HG03565 (cell line): ENCODE data around the gene SACS.
"Not testable (repeated sequence)": the region's sequence is repeated elsewhere in the genome, so short reads cannot be mapped to it uniquely, and the experiment has no call there.

Experiments
- ATAC-seq: cut with Tn5 transposase; IDR thresholded peaks from one replicate; pipeline ENCODE4 v1.9.1; 2021; ENCODE audit warnings: mild to moderate bottlenecking, moderate library complexity; ENCODE audit not compliant: unreplicated experiment

The SACS gene

GRCh38 chr13:23456437-23457210, 23.1 kb upstream of the SACS start:
- no peak for ATAC-seq

- ATAC-seq, result no peak
These were observed 22.1 kb upstream of the SACS start for GRCh38 chr13:23455401-23456185.

- ATAC-seq, result no peak
These were observed 19.6 kb upstream of the SACS start for GRCh38 chr13:23453132-23453531.

GRCh38 chr13:23450340-23451046, 17.0 kb upstream of the SACS start:
- ATAC-seq, result no peak

- ATAC-seq, result no peak
These were observed 16.1 kb upstream of the SACS start for GRCh38 chr13:23449398-23450162.

GRCh38 chr13:23447927-23448326, 14.4 kb upstream of the SACS start:
- no peak for ATAC-seq

GRCh38 chr13:23445794-23446193, 12.3 kb upstream of the SACS start:
- ATAC-seq, result no peak

GRCh38 chr13:23443878-23444277, 10.4 kb upstream of the SACS start:
- ATAC-seq, result no peak

- ATAC-seq, result no peak
These were observed 9.6 kb upstream of the SACS start for GRCh38 chr13:23443110-23443509.

- ATAC-seq, result no peak
These were observed 7.5 kb upstream of the SACS start for GRCh38 chr13:23440821-23441618.

GRCh38 chr13:23440324-23440723, 6.8 kb upstream of the SACS start:
- ATAC-seq, result not testable (repeated sequence)

GRCh38 chr13:23437916-23438315, 4.4 kb upstream of the SACS start:
- ATAC-seq, result no peak

- no peak for ATAC-seq
These were observed 3.2 kb upstream of the SACS start for GRCh38 chr13:23436680-23437079.

- no peak for ATAC-seq
These were observed 989 bp upstream of the SACS start for GRCh38 chr13:23434491-23434890.

- ATAC-seq, result no peak
These were observed 876 bp downstream of the SACS start for GRCh38 chr13:23432626-23433025.

- no peak for ATAC-seq
These were observed 2.8 kb downstream of the SACS start for GRCh38 chr13:23430664-23431063.

GRCh38 chr13:23427881-23428528, 5.5 kb downstream of the SACS start:
- ATAC-seq, result no peak

GRCh38 chr13:23427342-23427843, 6.1 kb downstream of the SACS start:
- ATAC-seq, result no peak

- ATAC-seq, result no peak
These were observed 11.9 kb downstream of the SACS start for GRCh38 chr13:23421596-23421995.
